Measurements from ENCODE around the gene ACSS1. TPM values are rescaled to one million over a fixed set of nuclear protein-coding genes. Genes with fewer than 3 reads are reported as not detected.

ACSS1 gene
- total and polyA plus RNA-seq, 2 of the 8 experiments (the other 6 are each of a cell fraction or from before 2014, with no cell fraction given): 2.6 to 3.4 TPM

DNA sequence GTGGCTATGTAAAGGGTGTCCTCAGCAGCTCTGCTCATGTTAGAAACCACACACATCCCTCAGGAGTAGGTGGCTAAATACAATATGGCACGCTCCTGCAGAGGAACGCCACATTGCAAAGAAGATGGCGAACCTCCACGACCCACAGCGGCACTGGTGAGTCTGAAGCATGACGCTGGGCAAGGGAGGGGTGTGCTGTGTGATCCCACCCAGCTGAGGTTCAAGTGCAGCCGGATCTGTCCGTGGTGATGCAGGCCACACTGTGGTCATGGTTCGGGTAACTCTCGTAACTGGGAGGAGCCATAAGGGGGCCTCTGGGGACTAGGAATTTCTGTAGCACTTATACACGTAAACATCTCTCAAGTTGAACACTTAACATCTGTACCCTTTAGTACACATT, 42.0 kb downstream of the ACSS1 start (continued):
- TF ChIP-seq SP1 (IDR thresholded peaks at IDR 0.05; ENCODE audit: low read depth, low read length): no peak
- no peak for TF ChIP-seq TBP (IDR thresholded peaks at IDR 0.05; ENCODE audit: low read depth, low read length)
- TF ChIP-seq POU5F1 (IDR thresholded peaks at IDR 0.05; ENCODE audit: low read depth, low read length): no peak
- TF ChIP-seq, protein P1, sequence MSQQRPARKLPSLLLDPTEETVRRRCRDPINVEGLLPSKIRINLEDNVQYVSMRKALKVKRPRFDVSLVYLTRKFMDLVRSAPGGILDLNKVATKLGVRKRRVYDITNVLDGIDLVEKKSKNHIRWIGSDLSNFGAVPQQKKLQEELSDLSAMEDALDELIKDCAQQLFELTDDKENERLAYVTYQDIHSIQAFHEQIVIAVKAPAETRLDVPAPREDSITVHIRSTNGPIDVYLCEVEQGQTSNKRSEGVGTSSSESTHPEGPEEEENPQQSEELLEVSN (IDR thresholded peaks at IDR 0.05): no peak
- TF ChIP-seq CEBPB (IDR thresholded peaks at IDR 0.05; ENCODE audit: low read depth, low read length): no peak
